Transverse colon (tissue), 4 donors: ENCODE measurements around the gene KIAA1549. TPM values are rescaled to one million over a fixed set of nuclear protein-coding genes. Genes with fewer than 3 reads are reported as not detected.

ENCODE experiments used
- DNase-seq: peaks from one replicate; pipeline ENCODE4 v3.0.0-alpha.2; 2019
- H3K27ac ChIP-seq, 4 donors: fragments of 200-600 bp; sonication (generic); 2 replicates each; pipeline ENCODE4 v1.5.1; 2016 to 2018; ENCODE audit warnings: inconsistent platforms in 4 of 4
- H3K27me3 ChIP-seq: fragments of 200-600 bp; sonication (generic); 2 replicates; pipeline ENCODE4 v1.5.1; 2017; ENCODE audit warnings: inconsistent platforms
- H3K36me3 ChIP-seq, 4 donors: fragments of 200-600 bp; sonication (generic); 2 replicates each; pipeline ENCODE4 v1.5.1; 2017 to 2019; ENCODE audit warnings: inconsistent platforms in 4 of 4
- H3K4me1 ChIP-seq, 4 donors: fragments of 200-600 bp; sonication (generic); 2 replicates each; pipeline ENCODE4 v1.5.1; 2017 to 2020; ENCODE audit warnings: inconsistent platforms in 4 of 4
- H3K4me3 ChIP-seq, 4 donors: fragments of 200-600 bp; sonication (generic); 1 replicate in 1 of 4; 2 replicates in 3 of 4; pipeline versions ENCODE4 v1.5.1 to v1.6.1; 2017 to 2019; ENCODE audit warnings: inconsistent platforms in 4 of 4
- H3K9me3 ChIP-seq, 2 donors: fragments of 200-600 bp; sonication (generic); 2 replicates each; pipeline ENCODE4 v1.5.1; 2017 to 2019; ENCODE audit warnings: inconsistent platforms in 2 of 2
- CTCF ChIP-seq, 5 experiments: fragments of 200-600 bp in 3 of 5; fragments of 450-650 bp in 2 of 5; sonication (generic) in 3 of 5; IDR thresholded peaks; 1 replicate in 2 of 5; 2 replicates in 3 of 5; pipeline ENCODE4 v1.5.1; 2016 to 2017; ENCODE audit warnings: antibody characterized with exemption in 5 of 5, inconsistent platforms in 3 of 5, mild to moderate bottlenecking in 2 of 5, moderate library complexity in 1 of 5
- EP300 ChIP-seq: sonication (generic); formaldehyde crosslinking; IDR thresholded peaks from one replicate; pipeline ENCODE4 v1.6.1; 2017; ENCODE audit warnings: antibody characterized with exemption, low read depth
- POLR2A ChIP-seq: fragments of 450-650 bp; IDR thresholded peaks from one replicate; pipeline ENCODE4 v1.6.1; 2016; ENCODE audit warnings: antibody characterized with exemption, mild to moderate bottlenecking, moderate library complexity
- POLR2AphosphoS5 ChIP-seq, 3 donors: sonication (generic); formaldehyde crosslinking; IDR thresholded peaks; one replicate each; pipeline ENCODE4 v1.6.1; 2016; ENCODE audit warnings: antibody characterized with exemption in 3 of 3
- WGBS, 2 donors: methylation state at CpG; one replicate each; pipeline ENCODE4 v1.1.5; 2018; ENCODE audit warnings: low coverage in 1 of 2; 5-methylcytosine and 5-hydroxymethylcytosine counted together
- in situ Hi-C, 4 donors: fragments of 200-750 bp; cut with MboI; loops; one replicate each; pipeline versions ENCODE4 v1.15.0 to v1.15.1; 2017; ENCODE audit warnings: low sequenced_read_pairs in 3 of 4, low pct_ligation_motif_present in 1 of 4, low pct_unique_long_range_greater_than_20kb in 1 of 4
- intact Hi-C: fragments of 100-400 bp; cut with DNase I; formaldehyde crosslinking; loops from one replicate; pipeline ENCODE4 v1.15.1; 2023; ENCODE audit warnings: low total_unique reads
- total RNA-seq, 4 donors: library from RNA; depleted of rRNA; stranded (reverse); fragments of >200 nt; gene quantifications; one replicate each; pipeline ENCODE4 v1.1.0, GENCODE V29; 2016

KIAA1549 gene
- total RNA-seq, 4 donors from 2014 or later: 0.37 to 1.5 (median 0.93) TPM

GRCh38 chr7:138879356-138879755, 101.8 kb downstream of the KIAA1549 start:
- no peak overlapping the region for H3K4me3 ChIP-seq
- no peak overlapping the region for H3K27ac ChIP-seq
- H3K4me1 ChIP-seq: no peaks in the 10 kb centered on the region
- WGBS, 2 donors: 94% methylated on average over 10 of the region's 10 CpGs; no CpG with 5 or more reads in 1 of the 2 donors
- in situ Hi-C loops: loop anchor here in 2 of 4 donors (25.0 kb wide), 2 partner anchors 183 to 208 kb away; no protein-coding TSS in a partner anchor
- TF ChIP-seq POLR2A (no peak), EP300 (no peak), CTCF (IDR thresholded peaks at IDR 0.05) (no peak), POLR2AphosphoS5 (IDR thresholded peaks at IDR 0.05) (no peak)
- H3K9me3 ChIP-seq: no peaks in the 10 kb centered on the region
- intact Hi-C loops: no loop called here
- no peak for DNase-seq
- H3K27me3 ChIP-seq: no peaks in the 10 kb centered on the region
- H3K36me3 ChIP-seq: no peaks in the 10 kb centered on the region

GRCh38 chr7:138878856-138879255, 102.3 kb downstream of the KIAA1549 start:
- no peaks in the 10 kb centered on the region for H3K9me3 ChIP-seq
- no peaks in the 10 kb centered on the region for H3K36me3 ChIP-seq
- in situ Hi-C loops (loop anchor here in 2 of 4 donors (25.0 kb wide), 2 partner anchors 183 to 208 kb away; no protein-coding TSS in a partner anchor), intact Hi-C loops (no loop called here)
- DNase-seq: no peak
- TF ChIP-seq POLR2A: no peak
- no peak for TF ChIP-seq POLR2AphosphoS5 (IDR thresholded peaks at IDR 0.05)
- TF ChIP-seq CTCF (IDR thresholded peaks at IDR 0.05): no peak
- no peak for TF ChIP-seq EP300
- no peak overlapping the region for H3K27ac ChIP-seq
- H3K4me1 ChIP-seq: no peaks in the 10 kb centered on the region
- no peaks in the 10 kb centered on the region for H3K27me3 ChIP-seq
- H3K4me3 ChIP-seq: no peak overlapping the region

- no peak for TF ChIP-seq CTCF (IDR thresholded peaks at IDR 0.05)
- TF ChIP-seq POLR2AphosphoS5 (IDR thresholded peaks at IDR 0.05): no peak
- TF ChIP-seq EP300: no peak
- no peak for TF ChIP-seq POLR2A
- in situ Hi-C loops (loop anchor here in 2 of 4 donors (25.0 kb wide), 2 partner anchors 184 to 209 kb away; no protein-coding TSS in a partner anchor), intact Hi-C loops (no loop called here)
- Histone ChIP-seq H3K9me3 (no peaks in the 10 kb centered on the region), H3K36me3 (no peaks in the 10 kb centered on the region), H3K27me3 (no peaks in the 10 kb centered on the region), H3K4me1 (no peaks in the 10 kb centered on the region), H3K4me3 (no peak overlapping the region), H3K27ac (no peak overlapping the region)
- DNase-seq: no peak
- 87 to 92% methylated on average over 1 to 7 of the region's 7 CpGs for WGBS, 2 donors
Observed at GRCh38 chr7:138878051-138878450, 103.1 kb downstream of the KIAA1549 start.

GRCh38 chr7:138876326-138876725, 104.9 kb downstream of the KIAA1549 start:
- no peak overlapping the region for H3K4me3 ChIP-seq
- no peaks in the 10 kb centered on the region for H3K36me3 ChIP-seq
- no peak overlapping the region for H3K27ac ChIP-seq
- H3K27me3 ChIP-seq: no peaks in the 10 kb centered on the region
- 86 to 88% methylated on average over 2 to 4 of the region's 4 CpGs for WGBS, 2 donors
- H3K4me1 ChIP-seq: no peaks in the 10 kb centered on the region
- intact Hi-C loops (no loop called here), in situ Hi-C loops (loop anchor here in 2 of 4 donors (25.0 kb wide), 2 partner anchors 186 to 211 kb away; no protein-coding TSS in a partner anchor)
- no peak for DNase-seq
- TF ChIP-seq POLR2A (no peak), EP300 (no peak), CTCF (IDR thresholded peaks at IDR 0.05) (no peak), POLR2AphosphoS5 (IDR thresholded peaks at IDR 0.05) (no peak)
- H3K9me3 ChIP-seq: no peaks in the 10 kb centered on the region
